Activated T-cell treated with anti-CD3 and anti-CD28 coated beads, Interleukin-2, amount 50 U/mL, for 1 hour (primary cell): ENCODE measurements around the gene SLC4A9.
A peak's percentile ranks its signal among the peaks of the same experiment; 100 is the strongest.
"Not testable (repeated sequence)": the region's sequence is repeated elsewhere in the genome, so short reads cannot be mapped to it uniquely, and the experiment has no call there.

ENCODE experiments used
- DNase-seq: peaks from one replicate; pipeline ENCODE4 v3.0.0-alpha.2; 2020

Gene SLC4A9

GRCh38 chr5:140340605-140341121 lies 19.3 kb upstream of the SLC4A9 start:
- DNase-seq = no peak

GRCh38 chr5:140341591-140341990 lies 18.4 kb upstream of the SLC4A9 start:
- DNase-seq = no peak

- DNase-seq = no peak
These were observed 17.7 kb upstream of the SLC4A9 start for GRCh38 chr5:140342287-140342686.

DNA sequence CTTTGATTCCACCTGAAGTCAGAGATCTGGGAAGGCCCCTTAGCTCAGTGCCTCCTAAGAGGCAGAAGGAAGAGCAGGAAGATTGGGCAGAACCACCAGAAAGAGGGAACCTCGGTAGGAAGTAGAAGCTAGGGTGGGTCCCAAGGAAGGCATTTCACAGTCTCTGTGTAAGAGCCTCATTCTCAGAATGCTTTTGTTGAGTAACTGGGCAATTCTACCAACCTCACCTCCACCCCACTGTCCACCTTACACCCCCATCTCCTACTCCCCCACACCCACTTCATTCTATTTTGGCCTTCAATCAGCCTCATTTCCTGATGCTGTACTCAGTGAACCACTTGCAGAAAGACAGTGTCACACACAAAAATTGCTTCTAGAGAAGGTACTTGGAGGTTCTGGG lies 17.1 kb upstream of the SLC4A9 start:
- no peak for DNase-seq

GRCh38 chr5:140343849-140344248 lies 16.1 kb upstream of the SLC4A9 start:
- DNase-seq = not testable (repeated sequence)

DNA sequence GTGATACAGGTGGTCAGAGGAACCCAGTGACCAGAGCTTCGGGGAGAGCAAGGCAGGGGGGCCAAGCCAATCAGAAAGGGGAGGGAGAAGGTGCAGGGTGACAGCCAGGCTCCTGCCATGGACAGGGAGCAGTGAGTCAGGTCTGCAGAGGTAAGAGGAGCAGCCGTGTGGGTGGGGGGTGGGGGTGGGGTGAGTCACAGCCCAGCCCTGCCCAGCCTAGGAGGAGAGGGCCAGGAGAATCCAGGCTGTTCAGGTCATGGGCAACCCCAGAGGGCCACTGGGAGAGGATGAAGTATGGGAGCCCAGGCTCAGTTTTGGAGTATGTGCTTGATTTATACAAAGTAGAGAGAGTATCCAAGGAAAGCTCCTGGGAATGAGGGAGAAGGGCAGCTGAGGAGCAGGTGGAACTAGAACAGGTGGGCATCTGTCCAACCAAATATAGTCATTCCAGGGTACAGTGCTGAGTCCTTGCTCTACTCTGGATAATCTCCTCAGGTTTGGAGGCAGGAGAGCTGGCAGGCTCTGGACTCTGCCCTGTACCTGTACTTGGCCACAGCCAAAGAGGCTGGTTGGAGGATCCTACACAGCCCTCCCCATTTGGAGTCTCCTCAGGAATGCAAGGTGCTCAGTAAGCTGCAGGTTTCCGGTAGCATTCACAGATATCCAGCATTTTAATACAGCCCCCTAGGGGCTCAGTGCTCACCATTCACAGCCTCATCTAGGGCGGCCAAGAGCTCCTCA lies 15.1 kb upstream of the SLC4A9 start:
- DNase-seq = no peak

DNA sequence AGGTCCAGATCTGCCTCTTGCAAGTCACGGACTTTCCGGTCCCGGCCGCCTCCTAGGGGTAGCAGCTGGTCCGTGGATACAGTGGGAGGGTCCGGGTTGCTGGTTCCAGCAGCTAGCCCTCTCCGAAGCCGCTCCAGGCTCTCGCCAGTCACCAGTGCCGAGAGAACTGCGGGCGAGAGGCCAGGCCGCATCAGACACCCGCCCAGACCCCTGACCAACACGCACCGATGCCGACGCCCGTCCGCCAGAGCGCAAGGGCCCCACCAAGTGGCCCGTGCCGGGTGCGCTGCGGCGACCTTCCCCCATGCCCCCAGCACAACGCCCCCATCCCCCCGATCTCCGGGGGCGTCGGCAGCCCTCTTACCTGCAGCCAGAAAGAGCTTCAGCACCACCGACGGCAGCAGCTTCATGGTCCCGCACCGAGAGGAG lies 14.1 kb upstream of the SLC4A9 start:
- peak; percentile 27 for DNase-seq

DNA sequence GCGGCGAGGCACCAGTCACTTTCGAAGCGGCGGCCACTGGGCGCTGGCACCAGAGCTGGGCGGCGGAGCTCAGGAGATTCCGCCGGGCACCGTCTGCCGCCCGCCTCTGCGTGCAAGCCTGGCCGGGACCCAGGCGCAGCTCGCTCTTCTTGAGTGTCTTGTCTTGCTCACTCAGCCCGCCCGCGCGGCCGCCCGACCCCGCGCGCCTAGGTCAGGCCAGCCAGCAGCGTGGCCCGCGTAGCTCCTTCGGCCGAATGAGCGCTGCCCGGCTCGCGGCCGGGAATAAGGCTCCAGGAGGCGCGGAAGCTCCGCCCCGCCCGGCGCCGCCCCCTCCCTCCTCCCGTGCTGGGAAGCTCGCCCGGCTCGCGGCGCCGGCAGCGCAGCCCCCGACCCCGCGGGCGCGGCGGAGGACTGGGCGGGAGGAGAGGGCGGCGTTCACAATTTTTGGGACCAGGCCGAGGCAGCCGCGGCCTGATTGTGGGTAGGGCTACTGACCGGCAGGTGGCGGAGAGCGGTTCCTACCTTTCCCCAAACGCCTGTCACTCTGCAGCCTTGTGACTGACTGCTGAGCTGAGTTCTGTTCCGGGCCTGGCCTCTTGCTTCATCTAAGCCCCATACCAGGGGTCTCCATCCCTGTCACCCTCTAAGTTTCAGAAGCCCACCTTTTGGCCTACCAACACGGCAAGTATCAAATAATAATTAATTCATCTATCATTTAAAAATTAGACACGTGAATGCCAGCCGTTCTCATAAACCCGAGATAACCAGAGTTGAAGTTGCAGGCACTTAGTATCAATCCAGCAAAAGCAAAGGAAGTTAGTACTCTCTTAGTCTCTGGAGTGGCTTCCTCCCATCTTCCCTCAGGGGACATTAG lies 13.4 kb upstream of the SLC4A9 start, which contains the start of gene HBEGF:
TSS of gene HBEGF (minus strand) at position 256 of the 874 bp plus-strand sequence. CDS start 275 bp downstream, outside the sequence.
- DNase-seq = peak; percentile 71

DNA sequence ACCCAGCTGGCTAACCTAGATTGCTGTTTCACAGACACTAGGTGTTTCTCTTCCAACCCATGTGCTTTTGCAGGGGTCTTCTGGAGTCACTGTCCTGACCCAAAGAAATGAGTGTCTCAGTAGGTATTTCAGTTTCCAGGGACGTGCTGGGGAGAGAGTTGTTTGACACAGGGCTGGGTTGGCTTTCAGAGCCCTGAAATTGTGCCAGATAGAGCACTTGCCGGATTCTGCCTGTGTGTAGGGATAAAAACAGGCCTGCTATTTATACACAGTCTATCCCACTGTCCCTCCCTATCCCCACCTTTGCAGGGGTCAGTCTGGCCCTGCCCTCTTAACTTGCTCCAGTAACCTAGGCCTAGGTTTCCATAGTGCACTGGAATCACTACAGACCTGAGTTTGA lies 12.6 kb upstream of the SLC4A9 start:
- no peak for DNase-seq

- DNase-seq = no peak
These were observed 11.9 kb upstream of the SLC4A9 start for GRCh38 chr5:140348104-140348503.

GRCh38 chr5:140349244-140349643 lies 10.8 kb upstream of the SLC4A9 start:
- DNase-seq = no peak

- DNase-seq = no peak
These were observed 8.2 kb upstream of the SLC4A9 start for GRCh38 chr5:140351609-140352334.

- no peak for DNase-seq
These were observed 4.4 kb upstream of the SLC4A9 start for GRCh38 chr5:140355546-140355945.

DNA sequence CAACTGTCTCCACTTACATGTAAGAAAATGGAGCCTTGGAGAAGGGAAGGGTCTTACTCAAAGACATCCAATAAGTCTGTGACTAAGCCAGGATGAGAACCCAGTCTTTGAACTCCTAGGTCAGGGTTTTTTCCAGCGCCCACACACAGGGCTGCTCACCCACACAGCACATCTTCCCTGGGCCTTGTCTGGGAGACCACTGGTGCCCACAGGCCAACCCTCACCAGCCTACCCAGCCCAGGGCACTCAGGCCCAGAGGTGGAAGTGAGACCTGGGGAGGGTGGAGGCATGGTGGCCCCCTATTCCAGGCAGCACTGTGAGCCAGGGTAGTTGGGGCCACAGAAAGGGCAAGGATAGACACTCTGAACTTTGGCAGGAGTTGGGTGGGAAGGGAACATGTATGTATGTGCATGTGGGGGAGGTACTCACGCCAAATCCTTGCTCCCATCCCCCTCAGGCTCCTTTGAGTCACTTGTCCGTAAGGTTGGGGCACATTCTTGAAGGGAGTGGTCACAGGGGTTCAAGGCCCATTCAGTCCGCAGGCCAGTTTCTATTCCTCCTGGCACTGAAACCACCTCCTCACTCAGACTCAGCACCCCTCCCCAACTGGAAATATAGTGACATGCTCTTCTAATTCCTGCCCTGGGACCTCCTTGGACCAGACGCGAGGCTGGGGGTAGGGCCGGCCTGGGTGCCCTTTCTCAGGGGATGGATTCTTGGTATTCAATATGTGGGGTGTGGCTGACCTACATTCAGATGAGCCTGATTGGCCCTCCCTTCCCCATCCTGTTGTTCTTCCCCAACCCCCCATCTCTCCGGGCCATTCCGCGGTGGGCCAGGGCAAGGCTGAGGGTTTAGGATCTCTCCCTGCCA lies 2.9 kb upstream of the SLC4A9 start:
- no peak for DNase-seq

- DNase-seq = peak; percentile 75
These were observed 2.3 kb upstream of the SLC4A9 start for GRCh38 chr5:140357726-140358093.

GRCh38 chr5:140358738-140359310 lies 1.2 kb upstream of the SLC4A9 start:
- no peak for DNase-seq

DNA sequence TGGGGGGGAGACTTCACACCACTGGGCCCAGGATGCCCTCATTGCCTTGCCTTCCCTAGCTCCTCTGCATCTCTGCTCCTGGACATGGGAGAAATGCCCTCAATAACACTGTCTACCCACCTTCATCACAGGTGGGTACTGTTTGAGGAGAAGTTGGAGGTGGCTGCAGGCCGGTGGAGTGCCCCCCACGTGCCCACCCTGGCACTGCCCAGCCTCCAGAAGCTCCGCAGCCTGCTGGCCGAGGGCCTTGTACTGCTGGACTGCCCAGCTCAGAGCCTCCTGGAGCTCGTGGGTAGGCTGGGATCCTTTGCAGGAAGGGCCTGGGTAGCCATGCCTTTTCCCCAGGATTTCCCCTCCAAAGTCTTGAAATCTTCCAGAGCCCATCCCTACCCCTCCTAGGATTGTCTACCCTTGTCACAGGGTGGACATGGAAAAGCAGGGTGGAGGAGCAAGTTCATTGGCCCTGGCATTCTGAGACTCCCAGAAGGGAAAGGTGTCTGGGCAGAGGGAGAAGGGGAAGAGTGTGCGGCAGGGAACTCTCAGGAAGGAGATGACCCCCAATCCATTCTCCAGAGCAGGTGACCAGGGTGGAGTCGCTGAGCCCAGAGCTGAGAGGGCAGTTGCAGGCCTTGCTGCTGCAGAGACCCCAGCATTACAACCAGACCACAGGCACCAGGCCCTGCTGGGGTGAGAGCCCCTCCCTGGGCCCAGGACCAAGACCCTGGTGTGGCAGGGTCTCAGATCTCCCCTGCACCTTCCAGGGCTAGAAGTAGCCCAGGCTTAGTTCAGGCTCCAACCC lies 886 bp downstream of the SLC4A9 start:
- no peak for DNase-seq

DNA sequence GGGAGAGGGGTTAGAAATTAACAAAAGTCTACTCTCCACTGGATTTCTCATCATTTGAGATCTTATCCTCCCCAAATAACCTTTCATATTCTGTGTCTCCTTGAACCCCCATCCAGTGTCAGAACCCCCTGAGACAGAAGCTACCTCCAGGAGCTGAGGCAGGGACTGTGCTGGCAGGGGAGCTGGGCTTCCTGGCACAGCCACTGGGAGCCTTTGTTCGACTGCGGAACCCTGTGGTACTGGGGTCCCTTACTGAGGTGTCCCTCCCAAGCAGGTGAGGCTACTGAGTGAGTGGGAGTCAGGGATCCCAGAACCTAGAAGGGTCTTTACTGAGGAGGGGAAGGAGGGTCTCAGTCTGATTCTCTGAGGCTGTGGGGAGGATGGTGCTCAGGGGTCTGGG lies 1.9 kb downstream of the SLC4A9 start:
- no peak for DNase-seq

DNA sequence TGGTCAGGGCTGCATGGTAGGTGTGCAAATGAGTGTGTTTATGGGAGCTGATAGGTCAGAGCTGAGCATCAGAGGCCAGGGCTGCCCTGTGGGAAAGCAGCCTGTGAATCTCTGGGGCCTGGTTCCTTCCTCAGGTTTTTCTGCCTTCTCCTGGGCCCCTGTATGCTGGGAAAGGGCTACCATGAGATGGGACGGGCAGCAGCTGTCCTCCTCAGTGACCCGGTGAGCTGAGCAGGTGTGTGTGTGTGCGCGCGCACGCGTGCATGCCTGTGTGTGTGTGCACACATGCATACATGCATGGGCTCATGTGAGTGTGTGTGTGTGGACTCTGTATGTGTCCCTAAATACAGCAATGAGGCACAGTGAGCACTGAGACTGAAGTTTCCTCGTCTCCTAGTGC lies 2.3 kb downstream of the SLC4A9 start:
- DNase-seq = no peak

GRCh38 chr5:140362875-140363630 lies 3.1 kb downstream of the SLC4A9 start:
- DNase-seq = peak; percentile 85
